Motor neuron (in vitro differentiated cells): ENCODE measurements around the gene KRT33B. TPM values are rescaled to one million over a fixed set of nuclear protein-coding genes. Genes with fewer than 3 reads are reported as not detected.
A peak's percentile ranks its signal among the peaks of the same experiment; 100 is the strongest.

ENCODE experiments used
- ATAC-seq, 8 experiments: fragments of 200-7000 bp; cut with Tn5 transposase; replicated peaks in 6 of 8; 2 replicates each; pipeline ENCODE4 v1.8.0; 2021; ENCODE audit warnings: mild to moderate bottlenecking in 8 of 8, moderate library complexity in 8 of 8
- H3K27ac ChIP-seq, 2 donors: fragments of 250-450 bp; sonication (Bioruptor Pico); 2 replicates each; pipeline ENCODE4 v1.9.0; 2021; ENCODE audit warnings: antibody characterized with exemption in 2 of 2, mild to moderate bottlenecking in 2 of 2, moderate library complexity in 1 of 2
- H3K4me1 ChIP-seq, 2 donors: fragments of 250-450 bp; sonication (Bioruptor Pico); replicated peaks in 1 of 2; 2 replicates each; pipeline ENCODE4 v1.6.1; 2021; ENCODE audit warnings: antibody characterized with exemption in 2 of 2, mild to moderate bottlenecking in 2 of 2, moderate library complexity in 1 of 2
- H3K4me3 ChIP-seq, 5 donors: fragments of 250-450 bp; sonication (Bioruptor Pico); 2 replicates each; pipeline ENCODE4 v1.9.0; 2021; ENCODE audit warnings: antibody characterized with exemption in 5 of 5, mild to moderate bottlenecking in 5 of 5, moderate library complexity in 4 of 5
- WGBS, 10 experiments: fragments of 450-650 bp; shearing (Covaris generic); methylation state at CpG; one replicate each; pipeline ENCODE4 v1.0.0; 2022; 5-methylcytosine and 5-hydroxymethylcytosine counted together
- in situ Hi-C, 9 experiments: fragments of 400-800 bp; cut with MboI; loops; one replicate each; pipeline ENCODE4 v1.15.0; 2021; ENCODE audit warnings: low sequenced_read_pairs in 9 of 9, low pct_unique_long_range_greater_than_20kb in 2 of 9; ENCODE audit not compliant: unreplicated experiment in 9 of 9
- total RNA-seq, 8 experiments: library from RNA; unstranded; fragments of 300-600 nt; gene quantifications; 2 replicates each; pipeline versions ENCODE4 v1.2.3 to v1.2.4, GENCODE V29; 2022

Gene KRT33B
- total RNA-seq, 8 experiments from 2014 or later = 0.13 TPM; not detected in 7

- no peak for ATAC-seq
- in situ Hi-C loops = loop anchor here in 1 of 9 experiments (25.0 kb wide), 1 partner anchor 173 kb away; the partner anchor contains the start of genes KRT13 and KRT15
These were observed 29.9 kb downstream of the KRT33B start for GRCh38 chr17:41339571-41340172.

GRCh38 chr17:41338961-41339485, 30.6 kb downstream of the KRT33B start:
- no peak overlapping the region for H3K27ac ChIP-seq
- ATAC-seq = no peak
- H3K4me1 ChIP-seq = no peaks in the 10 kb centered on the region
- in situ Hi-C loops = loop anchor here in 1 of 9 experiments (25.0 kb wide), 1 partner anchor 173 kb away; the partner anchor contains the start of genes KRT13 and KRT15
- 28 to 95% (median 85%) methylated on average over 1 to 5 of the region's 5 CpGs; no CpG with 5 or more reads in 2 of the 10 experiments for WGBS, 10 experiments
- H3K4me3 ChIP-seq = no peak overlapping the region

More at GRCh38 chr17:41339571-41340172, 29.9 kb downstream of the KRT33B start:
- Histone ChIP-seq H3K4me1 (no peaks in the 10 kb centered on the region), H3K27ac (no peak overlapping the region), H3K4me3 (no peak overlapping the region)
- WGBS, 10 experiments = 0 to 80% (median 41%) methylated on average over 1 to 2 of the region's 2 CpGs

GRCh38 chr17:41335747-41336146, 33.9 kb downstream of the KRT33B start:
- no peaks in the 10 kb centered on the region for H3K4me1 ChIP-seq
- H3K27ac ChIP-seq = no peak overlapping the region
- 82 to 100% (median 96%) methylated on average over 1 of the region's 1 CpG; no CpG with 5 or more reads in 4 of the 10 experiments for WGBS, 10 experiments
- H3K4me3 ChIP-seq = no peak overlapping the region
- no peak for ATAC-seq
- in situ Hi-C loops = loop anchor here in 1 of 9 experiments (25.0 kb wide), 1 partner anchor 177 kb away; the partner anchor contains the start of genes KRT13 and KRT15

- H3K27ac ChIP-seq = no peak overlapping the region
- ATAC-seq = no peak
- H3K4me1 ChIP-seq = no peaks in the 10 kb centered on the region
- no peak overlapping the region for H3K4me3 ChIP-seq
- in situ Hi-C loops = loop anchor here in 1 of 9 experiments (25.0 kb wide), 1 partner anchor 178 kb away; the partner anchor contains the start of genes KRT13 and KRT15
- 0 to 100% (median 20%) methylated on average over 1 to 4 of the region's 6 CpGs; no CpG with 5 or more reads in 1 of the 10 experiments for WGBS, 10 experiments
These were observed 35.0 kb downstream of the KRT33B start for GRCh38 chr17:41334385-41335305.

GRCh38 chr17:41333836-41334235, 35.8 kb downstream of the KRT33B start:
- 90 to 100% (median 92%) methylated on average over 1 to 2 of the region's 3 CpGs; no CpG with 5 or more reads in 7 of the 10 experiments for WGBS, 10 experiments

GRCh38 chr17:41333098-41333497, 36.5 kb downstream of the KRT33B start:
- in situ Hi-C loops = loop anchor here in 1 of 9 experiments (25.0 kb wide), 1 partner anchor 179 kb away; the partner anchor contains the start of genes KRT13 and KRT15
- Histone ChIP-seq H3K27ac (no peak overlapping the region), H3K4me1 (no peaks in the 10 kb centered on the region), H3K4me3 (no peak overlapping the region)
- no peak for ATAC-seq
- WGBS, 10 experiments = 75 to 94% (median 85%) methylated on average over 2 to 3 of the region's 5 CpGs; no CpG with 5 or more reads in 6 of the 10 experiments

More at GRCh38 chr17:41333836-41334235, 35.8 kb downstream of the KRT33B start:
- H3K4me1 ChIP-seq = no peaks in the 10 kb centered on the region
- in situ Hi-C loops = loop anchor here in 1 of 9 experiments (25.0 kb wide), 1 partner anchor 178 kb away; the partner anchor contains the start of genes KRT13 and KRT15
- no peak overlapping the region for H3K4me3 ChIP-seq
- no peak for ATAC-seq
- H3K27ac ChIP-seq = no peak overlapping the region

GRCh38 chr17:41332239-41332638, 37.4 kb downstream of the KRT33B start:
- Histone ChIP-seq H3K4me3 (no peak overlapping the region), H3K4me1 (no peaks in the 10 kb centered on the region), H3K27ac (no peak overlapping the region)
- in situ Hi-C loops = loop anchor here in 1 of 9 experiments (25.0 kb wide), 1 partner anchor 180 kb away; the partner anchor contains the start of genes KRT13 and KRT15
- 40 to 100% (median 60%) methylated on average over 1 of the region's 2 CpGs; no CpG with 5 or more reads in 5 of the 10 experiments for WGBS, 10 experiments
- ATAC-seq = no peak

- no peak for ATAC-seq
- WGBS, 10 experiments = 64 to 79% (median 77%) methylated on average over 1 to 5 of the region's 7 CpGs; no CpG with 5 or more reads in 6 of the 10 experiments
- no peaks in the 10 kb centered on the region for H3K4me1 ChIP-seq
- in situ Hi-C loops = loop anchor here in 1 of 9 experiments (25.0 kb wide), 1 partner anchor 181 kb away; the partner anchor contains the start of genes KRT13 and KRT15
- H3K27ac ChIP-seq = no peak overlapping the region
- H3K4me3 ChIP-seq = no peak overlapping the region
These were observed 38.0 kb downstream of the KRT33B start for GRCh38 chr17:41331606-41332005.

- in situ Hi-C loops = loop anchor here in 2 of 9 experiments (10.0 to 25.0 kb wide), 3 partner anchors 183 to 425 kb away; partner anchors contain the start of genes KRT13 (in 1 of the 2) and KRT15 (in 1 of the 2)
- H3K4me3 ChIP-seq = no peak overlapping the region
- no peak overlapping the region for H3K27ac ChIP-seq
- no peaks in the 10 kb centered on the region for H3K4me1 ChIP-seq
- ATAC-seq = peak; percentile 73 to 96 (median 82)
- WGBS, 10 experiments = 4 to 100% (median 53%) methylated on average over 1 to 7 of the region's 13 CpGs; no CpG with 5 or more reads in 2 of the 10 experiments
These were observed 40.2 kb downstream of the KRT33B start for GRCh38 chr17:41329279-41329948.

GRCh38 chr17:41328207-41328606, 41.4 kb downstream of the KRT33B start:
- in situ Hi-C loops = loop anchor here in 2 of 9 experiments (10.0 to 25.0 kb wide), 3 partner anchors 184 to 423 kb away; partner anchors contain the start of genes KRT13 (in 1 of the 2) and KRT15 (in 1 of the 2)

GRCh38 chr17:41327411-41328120, 42.0 kb downstream of the KRT33B start:
- 90 to 100% (median 96%) methylated on average over 1 to 4 of the region's 8 CpGs; no CpG with 5 or more reads in 6 of the 10 experiments for WGBS, 10 experiments
- H3K4me3 ChIP-seq = no peak overlapping the region
- in situ Hi-C loops = loop anchor here in 2 of 9 experiments (10.0 to 25.0 kb wide), 3 partner anchors 185 to 423 kb away; partner anchors contain the start of genes KRT13 (in 1 of the 2) and KRT15 (in 1 of the 2)
- H3K4me1 ChIP-seq = no peaks in the 10 kb centered on the region
- no peak for ATAC-seq
- no peak overlapping the region for H3K27ac ChIP-seq

More at GRCh38 chr17:41328207-41328606, 41.4 kb downstream of the KRT33B start:
- Histone ChIP-seq H3K4me1 (no peaks in the 10 kb centered on the region), H3K27ac (no peak overlapping the region), H3K4me3 (no peak overlapping the region)
- no peak for ATAC-seq
- WGBS, 10 experiments = 40 to 100% (median 70%) methylated on average over 1 to 2 of the region's 7 CpGs; no CpG with 5 or more reads in 6 of the 10 experiments
